HepG2 (cell line): ENCODE results near the gene RARS2.

Source experiments
- ATF5 ChIP-seq: sonication (generic); formaldehyde crosslinking; IDR thresholded peaks from 2 replicates; pipeline ENCODE4 v1.4.0; 2020; ENCODE audit warnings: mild to moderate bottlenecking, low read depth, missing genetic modification reagents
- BCL3 ChIP-seq: sonication (generic); formaldehyde crosslinking; IDR thresholded peaks from 2 replicates; pipeline ENCODE4 v1.5.1; 2020; ENCODE audit warnings: mild to moderate bottlenecking, missing genetic modification reagents, moderate library complexity
- FOXC1 ChIP-seq: sonication (generic); formaldehyde crosslinking; IDR thresholded peaks from 2 replicates; pipeline ENCODE4 v1.8.0; 2022; ENCODE audit warnings: mild to moderate bottlenecking, missing genetic modification reagents, borderline replicate concordance
- FOXP1 ChIP-seq, 2 experiments: fragments of 450-650 bp in 1 of 2; IDR thresholded peaks; 2 replicates each; pipeline ENCODE4 v1.6.1; 2017 to 2018; ENCODE audit warnings: antibody characterized with exemption in 1 of 2
- HIVEP1 ChIP-seq: sonication (generic); formaldehyde crosslinking; IDR thresholded peaks from 2 replicates; pipeline ENCODE4 v1.4.0; 2020; ENCODE audit warnings: mild to moderate bottlenecking, missing genetic modification reagents
- MAZ ChIP-seq, 2 experiments: sonication (generic) in 1 of 2; formaldehyde crosslinking in 1 of 2; IDR thresholded peaks; 2 replicates each; pipeline versions ENCODE4 v1.5.0 to v1.6.1; 2012 to 2020; ENCODE audit warnings: low read depth in 2 of 2, mild to moderate bottlenecking in 2 of 2, borderline replicate concordance in 1 of 2, improper control_type of control experiment in 1 of 2, low read length in 1 of 2, missing genetic modification reagents in 1 of 2, moderate library complexity in 1 of 2
- SMARCE1 ChIP-seq: fragments of 450-650 bp; IDR thresholded peaks from 2 replicates; pipeline ENCODE4 v1.6.1; 2017; ENCODE audit warnings: borderline replicate concordance

GRCh38 chr6:87482366-87482765 is 107.4 kb downstream of the RARS2 start:
- TF ChIP-seq BCL3 (no peak), ATF5 (CRISPR knock-in tag) (no peak), FOXC1 (CRISPR knock-in tag) (no peak), FOXP1 (IDR thresholded peaks at IDR 0.05) (no peak), FOXP1 (CRISPR knock-in tag; IDR thresholded peaks at IDR 0.05) (no peak), MAZ (IDR thresholded peaks at IDR 0.05; ENCODE audit: borderline replicate concordance, low read depth, low read length) (no peak), MAZ (CRISPR knock-in tag; IDR thresholded peaks at IDR 0.05; ENCODE audit: low read depth) (no peak), SMARCE1 (no peak), HIVEP1 (CRISPR knock-in tag) (no peak)
